ENCODE data around the gene SERGEF.

The SERGEF gene

GRCh38 chr11:17960091-17960490 lies 52.8 kb downstream of the SERGEF start:
- TF ChIP-seq, protein P1, sequence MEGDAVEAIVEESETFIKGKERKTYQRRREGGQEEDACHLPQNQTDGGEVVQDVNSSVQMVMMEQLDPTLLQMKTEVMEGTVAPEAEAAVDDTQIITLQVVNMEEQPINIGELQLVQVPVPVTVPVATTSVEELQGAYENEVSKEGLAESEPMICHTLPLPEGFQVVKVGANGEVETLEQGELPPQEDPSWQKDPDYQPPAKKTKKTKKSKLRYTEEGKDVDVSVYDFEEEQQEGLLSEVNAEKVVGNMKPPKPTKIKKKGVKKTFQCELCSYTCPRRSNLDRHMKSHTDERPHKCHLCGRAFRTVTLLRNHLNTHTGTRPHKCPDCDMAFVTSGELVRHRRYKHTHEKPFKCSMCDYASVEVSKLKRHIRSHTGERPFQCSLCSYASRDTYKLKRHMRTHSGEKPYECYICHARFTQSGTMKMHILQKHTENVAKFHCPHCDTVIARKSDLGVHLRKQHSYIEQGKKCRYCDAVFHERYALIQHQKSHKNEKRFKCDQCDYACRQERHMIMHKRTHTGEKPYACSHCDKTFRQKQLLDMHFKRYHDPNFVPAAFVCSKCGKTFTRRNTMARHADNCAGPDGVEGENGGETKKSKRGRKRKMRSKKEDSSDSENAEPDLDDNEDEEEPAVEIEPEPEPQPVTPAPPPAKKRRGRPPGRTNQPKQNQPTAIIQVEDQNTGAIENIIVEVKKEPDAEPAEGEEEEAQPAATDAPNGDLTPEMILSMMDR (IDR thresholded peaks at IDR 0.05; ENCODE audit: extremely low read depth, insufficient read depth, missing control alignments), result no peak
- DNase-seq (ENCODE audit: low spot score), result no peak
- in situ Hi-C loops (cut with MboI; ENCODE audit: low pct_unique_long_range_greater_than_20kb, low sequenced_read_pairs, unreplicated experiment), result no loop called here

DNA sequence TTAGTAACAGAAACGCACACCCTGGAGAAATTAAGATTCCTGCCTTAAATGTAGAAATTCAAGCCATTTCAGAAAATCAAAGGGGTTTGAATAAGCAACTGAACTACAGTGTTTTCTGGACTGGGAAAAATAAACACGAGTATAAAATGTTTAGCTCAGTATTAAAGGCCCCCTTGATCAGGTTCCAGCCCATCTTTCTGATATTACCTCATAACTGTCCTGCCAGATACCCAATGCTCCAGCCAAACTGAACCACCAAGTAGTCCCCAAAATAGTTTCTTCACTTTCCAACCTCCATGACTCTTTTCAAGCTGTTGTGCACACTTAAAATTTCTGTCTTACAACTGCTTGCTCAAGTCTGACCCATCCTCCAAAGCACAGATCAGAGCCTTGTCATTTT lies 54.4 kb downstream of the SERGEF start:
- in situ Hi-C loops (cut with MboI; ENCODE audit: low pct_unique_long_range_greater_than_20kb, low sequenced_read_pairs, unreplicated experiment), result no loop called here
- TF ChIP-seq, protein P1 (IDR thresholded peaks at IDR 0.05; ENCODE audit: extremely low read depth, insufficient read depth, missing control alignments), result no peak
- DNase-seq (ENCODE audit: low spot score), result no peak

DNA sequence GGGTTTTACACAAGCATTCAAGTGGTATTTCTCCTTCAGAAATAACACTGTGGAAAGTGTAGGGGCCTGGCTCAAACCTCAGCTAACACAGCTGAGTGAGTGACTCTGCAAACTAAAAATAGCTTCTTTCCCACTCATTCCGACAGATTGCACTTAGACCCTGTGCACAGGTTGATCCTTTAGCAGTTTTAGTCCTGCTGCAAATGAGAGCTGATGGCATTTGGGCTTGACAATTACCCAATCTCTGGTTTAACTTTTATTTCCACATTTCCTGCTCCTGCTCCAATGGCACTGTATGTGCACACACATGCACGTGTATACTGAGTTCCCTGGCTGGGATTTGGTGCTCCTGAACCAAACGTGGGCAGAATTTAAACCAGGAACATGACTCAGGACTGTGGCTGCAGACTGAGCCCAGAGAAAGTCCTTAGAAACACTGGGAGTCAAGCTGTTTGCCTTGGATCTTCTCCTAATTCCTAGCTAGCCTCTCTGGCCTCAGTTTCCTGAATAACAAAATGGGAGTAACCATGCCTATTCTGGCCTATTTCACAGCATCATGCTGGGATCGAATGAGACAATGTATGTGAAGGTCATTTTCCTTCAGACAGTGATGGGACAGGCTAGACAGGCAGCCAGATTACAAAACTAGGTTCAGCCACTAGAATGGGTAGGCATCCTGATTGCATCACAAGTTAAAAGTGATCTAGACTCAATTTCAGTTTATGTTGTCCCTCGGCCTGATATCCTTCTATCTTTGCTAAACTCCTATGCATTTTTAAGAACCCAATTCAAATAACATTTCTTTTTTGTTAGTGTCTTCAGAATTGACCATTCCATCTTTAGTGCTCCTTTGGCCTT lies 58.2 kb downstream of the SERGEF start:
- no peak for DNase-seq (ENCODE audit: low spot score)
- in situ Hi-C loops (cut with MboI; ENCODE audit: low pct_unique_long_range_greater_than_20kb, low sequenced_read_pairs, unreplicated experiment), result no loop called here
- TF ChIP-seq, protein P1 (IDR thresholded peaks at IDR 0.05; ENCODE audit: extremely low read depth, insufficient read depth, missing control alignments), result no peak

- DNase-seq (ENCODE audit: low spot score), result no peak
- in situ Hi-C loops (cut with MboI; ENCODE audit: low pct_unique_long_range_greater_than_20kb, low sequenced_read_pairs, unreplicated experiment), result no loop called here
- TF ChIP-seq, protein P1 (IDR thresholded peaks at IDR 0.05; ENCODE audit: extremely low read depth, insufficient read depth, missing control alignments), result no peak
Measured at GRCh38 chr11:17952487-17952886, 60.4 kb downstream of the SERGEF start.

DNA sequence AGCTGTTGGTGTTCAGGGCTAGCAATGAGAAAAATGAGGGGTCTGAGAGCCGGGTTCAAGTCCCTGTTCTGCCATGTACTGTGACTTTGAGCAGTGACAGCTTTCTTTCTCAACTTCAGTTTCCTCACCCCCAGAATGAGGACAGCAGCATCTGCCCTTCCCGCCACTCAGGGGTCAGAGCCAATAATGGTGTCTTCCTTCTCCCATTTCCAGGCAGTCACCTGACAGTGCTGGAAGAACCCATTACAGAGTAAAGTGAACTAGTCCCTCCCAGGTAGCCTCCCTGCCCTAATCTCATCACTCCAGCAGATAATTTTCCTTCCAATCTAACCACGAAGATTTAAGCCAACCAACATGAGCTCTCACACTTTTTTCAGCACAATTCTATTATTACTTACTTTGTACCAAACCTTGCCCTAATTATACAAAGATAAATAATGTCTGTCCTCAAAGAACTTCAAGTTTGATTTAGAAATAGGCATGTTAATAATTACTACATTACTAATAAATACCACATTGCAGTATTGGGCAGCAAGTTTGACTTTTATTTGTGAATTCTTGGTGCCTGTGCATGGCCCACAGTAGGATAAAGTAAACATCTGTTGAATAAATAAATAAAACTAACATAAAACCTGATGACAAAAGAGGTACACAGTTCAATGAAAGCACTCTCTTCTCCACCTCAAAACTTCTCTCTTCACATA lies 61.0 kb downstream of the SERGEF start:
- in situ Hi-C loops (cut with MboI; ENCODE audit: low pct_unique_long_range_greater_than_20kb, low sequenced_read_pairs, unreplicated experiment), result no loop called here
- TF ChIP-seq, protein P1 (IDR thresholded peaks at IDR 0.05; ENCODE audit: extremely low read depth, insufficient read depth, missing control alignments), result no peak
- DNase-seq (ENCODE audit: low spot score), result no peak

GRCh38 chr11:17950644-17951043 lies 62.2 kb downstream of the SERGEF start:
- DNase-seq (ENCODE audit: low spot score), result no peak
- TF ChIP-seq, protein P1 (IDR thresholded peaks at IDR 0.05; ENCODE audit: extremely low read depth, insufficient read depth, missing control alignments), result no peak
- in situ Hi-C loops (cut with MboI; ENCODE audit: low pct_unique_long_range_greater_than_20kb, low sequenced_read_pairs, unreplicated experiment), result no loop called here
